IMR-90 (cell line): ENCODE results near the gene DNAH3. TPM values are rescaled to one million over a fixed set of nuclear protein-coding genes. Genes with fewer than 3 reads are reported as not detected.

Source experiments
- ATAC-seq: fragments of 200-7000 bp; cut with Tn5 transposase; 2 replicates; pipeline ENCODE4 v1.9.1; 2020; ENCODE audit warnings: low read depth, mild to moderate bottlenecking, moderate library complexity
- BruUV-seq: library from RNA; stranded (reverse); fragments of 400-500 nt; replicated peaks from 2 replicates; lab custom pipeline; 2021; lab: Mats Ljungman, UMichigan
- CTCF ChIA-PET: fragments of 300-600 bp; formaldehyde crosslinking; extraction: SDS; loops from one replicate; lab custom pipeline; 2021; ENCODE audit warnings: antibody characterized with exemption; lab: Yijun Ruan, JAX
- POLR2A ChIA-PET: fragments of 300-600 bp; sonication (Branson Sonifier 250); formaldehyde crosslinking; loops from one replicate; lab custom pipeline; 2022; ENCODE audit warnings: antibody characterized with exemption; ENCODE audit not compliant: unreplicated experiment; lab: Charles Lee
- DNase-seq: peaks from one replicate; pipeline ENCODE4 v3.0.0; 2013
- H2AFZ ChIP-seq: replicated peaks from 2 replicates; pipeline ENCODE3; 2013; ENCODE audit warnings: low read length, mild to moderate bottlenecking; ENCODE audit not compliant: poor library complexity
- H2AK5ac ChIP-seq: 2 replicates; pipeline ENCODE4 v1.6.1; 2013; ENCODE audit warnings: low read depth, low read length, inconsistent platforms
- H2AK9ac ChIP-seq: replicated peaks from 2 replicates; pipeline ENCODE3; 2013; ENCODE audit warnings: mild to moderate bottlenecking, low read depth, low read length, moderate library complexity; ENCODE audit not compliant: poor library complexity
- H2BK120ac ChIP-seq: 2 replicates; pipeline ENCODE4 v1.6.1; 2013; ENCODE audit warnings: low read depth, low read length, inconsistent platforms
- H2BK15ac ChIP-seq: 3 replicates; pipeline ENCODE4 v1.6.1; 2013; ENCODE audit warnings: low read depth, low read length, inconsistent platforms
- H2BK20ac ChIP-seq: 2 replicates; pipeline ENCODE4 v1.6.1; 2013; ENCODE audit warnings: low read depth, mild to moderate bottlenecking, inconsistent platforms, low read length, moderate library complexity
- H2BK5ac ChIP-seq: 2 replicates; pipeline ENCODE4 v1.6.1; 2013; ENCODE audit warnings: mild to moderate bottlenecking, low read depth, low read length, inconsistent platforms; ENCODE audit not compliant: poor library complexity, severe bottlenecking
- H3K14ac ChIP-seq: replicated peaks from 2 replicates; pipeline ENCODE4 v1.6.1; 2013; ENCODE audit warnings: low read depth, low read length, inconsistent platforms
- H3K18ac ChIP-seq: 2 replicates; pipeline ENCODE4 v1.6.1; 2013; ENCODE audit warnings: low read depth, low read length, control low read depth
- H3K23ac ChIP-seq: 2 replicates; pipeline ENCODE4 v1.6.1; 2013; ENCODE audit warnings: low read depth, low read length, inconsistent platforms
- H3K27ac ChIP-seq: 2 replicates; pipeline ENCODE4 v1.5.1; 2013; ENCODE audit warnings: mild to moderate bottlenecking, control low read depth, low read length; ENCODE audit not compliant: insufficient read depth
- H3K27me3 ChIP-seq: 2 replicates; pipeline ENCODE4 v1.6.1; 2013; ENCODE audit warnings: low read length; ENCODE audit not compliant: control insufficient read depth, insufficient read depth
- H3K36me3 ChIP-seq: 2 replicates; pipeline ENCODE4 v1.6.1; 2013; ENCODE audit warnings: low read length, mixed read lengths; ENCODE audit not compliant: control insufficient read depth, insufficient read depth
- H3K4ac ChIP-seq: 2 replicates; pipeline ENCODE4 v1.6.1; 2013; ENCODE audit warnings: low read depth, low read length, inconsistent platforms
- H3K4me1 ChIP-seq: 2 replicates; pipeline ENCODE4 v1.6.1; 2013; ENCODE audit warnings: low read length, mixed read lengths; ENCODE audit not compliant: control insufficient read depth, insufficient read depth
- H3K4me2 ChIP-seq: 2 replicates; pipeline ENCODE4 v1.6.1; 2013; ENCODE audit warnings: low read depth, mild to moderate bottlenecking, control low read depth, low read length, moderate library complexity
- H3K4me3 ChIP-seq: 2 replicates; pipeline ENCODE4 v1.5.1; 2013; ENCODE audit warnings: low read depth, mild to moderate bottlenecking, control low read depth, low read length, moderate library complexity; ENCODE audit not compliant: insufficient read depth
- H3K56ac ChIP-seq: 2 replicates; pipeline ENCODE4 v1.6.1; 2013; ENCODE audit warnings: low read length, inconsistent platforms; ENCODE audit not compliant: insufficient read depth; ENCODE audit errors: extremely low read depth
- H3K79me1 ChIP-seq, 2 experiments: 2 replicates each; pipeline ENCODE4 v1.6.1; 2013; ENCODE audit warnings: low read length in 2 of 2, inconsistent platforms in 1 of 2, low read depth in 1 of 2
- H3K9ac ChIP-seq: 2 replicates; pipeline ENCODE4 v1.6.1; 2013; ENCODE audit warnings: low read depth, low read length, control low read depth
- H3K9me1 ChIP-seq: 2 replicates; pipeline ENCODE4 v1.6.1; 2013; ENCODE audit warnings: low read length, inconsistent platforms; ENCODE audit not compliant: insufficient read depth
- H3K9me3 ChIP-seq: 2 replicates; pipeline ENCODE4 v1.6.1; 2013; ENCODE audit warnings: low read length; ENCODE audit not compliant: control insufficient read depth, insufficient read depth
- H4K20me1 ChIP-seq: 2 replicates; pipeline ENCODE4 v1.6.1; 2013; ENCODE audit warnings: low read length, inconsistent platforms; ENCODE audit not compliant: insufficient read depth
- H4K5ac ChIP-seq: 2 replicates; pipeline ENCODE4 v1.6.1; 2013; ENCODE audit warnings: mild to moderate bottlenecking, low read depth, low read length, control low read depth
- H4K8ac ChIP-seq, 2 experiments: 2 replicates each; pipeline ENCODE4 v1.6.1; 2013; ENCODE audit warnings: low read depth in 2 of 2, low read length in 2 of 2, control low read depth in 1 of 2, inconsistent platforms in 1 of 2
- H4K91ac ChIP-seq: 2 replicates; pipeline ENCODE4 v1.6.1; 2013; ENCODE audit warnings: low read depth, low read length, inconsistent platforms; ENCODE audit not compliant: insufficient read depth
- BHLHE40 ChIP-seq: fragments of 150-350 bp; IDR thresholded peaks from 2 replicates; pipeline ENCODE4 v1.6.1; 2016; ENCODE audit warnings: mild to moderate bottlenecking, low read depth, low read length
- CEBPB ChIP-seq: IDR thresholded peaks from 2 replicates; pipeline ENCODE4 v1.6.1; 2012; ENCODE audit warnings: low read depth, low read length, improper control_type of control experiment
- RAD21 ChIP-seq: IDR thresholded peaks from 2 replicates; pipeline ENCODE4 v1.6.1; 2012; ENCODE audit warnings: low read length, improper control_type of control experiment
- SMC3 ChIP-seq: fragments of 150-350 bp; IDR thresholded peaks from 2 replicates; pipeline ENCODE4 v1.6.1; 2016; ENCODE audit warnings: low read depth, mild to moderate bottlenecking, antibody characterized with exemption, low read length, moderate library complexity
- WGBS, 2 experiments: methylation state at CpG; one replicate each; pipeline versions ENCODE4 v1.1.5 to v1.1.7; 2013; ENCODE audit warnings: missing lambda C conversion rate in 2 of 2; ENCODE audit not compliant: insufficient read length in 1 of 2; ENCODE audit errors: extremely low coverage in 2 of 2; 5-methylcytosine and 5-hydroxymethylcytosine counted together
- dilution Hi-C: fragments of 300-500 bp; cut with HindIII; formaldehyde crosslinking; loops from one replicate; pipeline ENCODE4 v1.14.3; 2018; ENCODE audit warnings: low sequenced_read_pairs; ENCODE audit not compliant: unreplicated experiment
- in situ Hi-C: fragments of 300-500 bp; cut with MboI; formaldehyde crosslinking; loops from 3 replicates; pipeline ENCODE4 v1.14.3; 2019; ENCODE audit warnings: low sequenced_read_pairs, inconsistent platforms, mixed read lengths
- intact Hi-C: fragments of 100-400 bp; cut with micrococcal nuclease; formaldehyde crosslinking; loops from 2 replicates; pipeline ENCODE4 v1.10.0; 2022
- polyA plus RNA-seq, 3 experiments: library from polyadenylated mRNA; depleted of rRNA; stranded (reverse); fragments of >200 nt; gene quantifications; 2 replicates each; pipeline ENCODE4 v1.2.3, GENCODE V29; 2012; ENCODE audit warnings: low replicate concordance in 1 of 3
- total RNA-seq: library from RNA; depleted of rRNA; stranded (reverse); fragments of >200 nt; gene quantifications from 2 replicates; pipeline ENCODE4 v1.2.3, GENCODE V29; 2012
- TF ChIP-seq, protein P1 (sequence below): fragments of 150-350 bp; IDR thresholded peaks from 2 replicates; pipeline ENCODE4 v1.6.1; 2017; ENCODE audit warnings: mild to moderate bottlenecking, antibody characterized with exemption, low read length, low read depth

The DNAH3 gene
- total and polyA plus RNA-seq, 2 of the 4 experiments (the other 2 are of a cell fraction): not detected

DNA sequence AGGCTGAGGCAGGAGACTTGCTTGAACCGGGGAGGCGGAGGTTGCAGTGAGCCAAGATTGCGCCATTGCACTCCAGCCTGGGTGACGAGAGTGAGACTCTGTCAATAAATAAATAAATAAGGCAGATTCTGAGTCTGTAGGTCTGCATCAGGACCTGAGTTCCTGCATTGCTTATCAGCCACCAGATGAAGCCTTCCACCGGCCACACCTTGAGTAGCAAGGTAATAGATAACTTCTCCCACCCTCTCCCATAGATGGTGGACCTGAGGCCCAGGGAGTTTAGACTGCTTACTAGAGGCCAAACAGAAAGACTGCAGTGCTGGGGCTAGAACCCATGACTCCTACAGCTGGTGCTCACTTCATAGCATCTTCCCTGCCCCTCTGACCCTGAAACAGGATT is 38.7 kb upstream of the DNAH3 start:
- TF ChIP-seq BHLHE40 (no peak), CEBPB (no peak), SMC3 (no peak), RAD21 (no peak)
- TF ChIP-seq, protein P1, sequence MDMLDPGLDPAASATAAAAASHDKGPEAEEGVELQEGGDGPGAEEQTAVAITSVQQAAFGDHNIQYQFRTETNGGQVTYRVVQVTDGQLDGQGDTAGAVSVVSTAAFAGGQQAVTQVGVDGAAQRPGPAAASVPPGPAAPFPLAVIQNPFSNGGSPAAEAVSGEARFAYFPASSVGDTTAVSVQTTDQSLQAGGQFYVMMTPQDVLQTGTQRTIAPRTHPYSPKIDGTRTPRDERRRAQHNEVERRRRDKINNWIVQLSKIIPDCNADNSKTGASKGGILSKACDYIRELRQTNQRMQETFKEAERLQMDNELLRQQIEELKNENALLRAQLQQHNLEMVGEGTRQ: no peak
- no peak overlapping the region for H2BK15ac ChIP-seq
- no peak overlapping the region for H3K4ac ChIP-seq
- no peak overlapping the region for H2AFZ ChIP-seq
- H3K4me3 ChIP-seq: no peak overlapping the region
- WGBS, 2 experiments: no CpG with 5 or more reads among the region's 5 CpGs
- H2BK120ac ChIP-seq: no peak overlapping the region
- no peak for DNase-seq
- no peak for ATAC-seq
- no peak overlapping the region for H3K23ac ChIP-seq
- H3K9ac ChIP-seq: no peak overlapping the region
- H3K79me1 ChIP-seq: no peaks in the 10 kb centered on the region
- no peak overlapping the region for H4K8ac ChIP-seq
- H3K36me3 ChIP-seq: no peaks in the 10 kb centered on the region
- H3K56ac ChIP-seq: no peak overlapping the region
- CTCF ChIA-PET: interaction anchor here (0.7 to 4.0 kb wide), 9 partner anchors 12 to 338 kb away, joined by 3 to 31 read pairs (median 5); no protein-coding TSS in a partner anchor
- no peak overlapping the region for H3K14ac ChIP-seq
- no peak overlapping the region for H2BK20ac ChIP-seq
- H3K27me3 ChIP-seq: peaks cover 4% of the 10 kb centered on the region; the same call in 1 of the 2 replicates
- intact Hi-C loops (no loop called here), in situ Hi-C loops (loop anchor here (5.0 kb wide), 1 partner anchor 108 kb away; no protein-coding TSS in a partner anchor), dilution Hi-C loops (no loop called here)
- no peak overlapping the region for H3K27ac ChIP-seq
- no TSS peak for BruUV-seq
- no peak overlapping the region for H2AK5ac ChIP-seq
- no peak overlapping the region for H3K18ac ChIP-seq
- no peak overlapping the region for H4K91ac ChIP-seq
- no peak overlapping the region for H2AK9ac ChIP-seq
- peaks cover 6% of the 10 kb centered on the region for H3K4me1 ChIP-seq
- H2BK5ac ChIP-seq: no peak overlapping the region
- POLR2A ChIA-PET: no interaction called here
- no peaks in the 10 kb centered on the region for H4K20me1 ChIP-seq
- H3K4me2 ChIP-seq: no peak overlapping the region
- H4K5ac ChIP-seq: no peak overlapping the region
- 0 out of 2 replicates have a peak, but pooled peaks cover 4% of the 10 kb centered on the region for H3K9me3 ChIP-seq
- H3K9me1 ChIP-seq: no peaks in the 10 kb centered on the region
